Lung (tissue), 12 donors: Measurements from ENCODE around the gene MCF2. TPM values are rescaled to one million over a fixed set of nuclear protein-coding genes. Genes with fewer than 3 reads are reported as not detected.

Experiments used
- ATAC-seq: fragments of 200-7000 bp; cut with Tn5 transposase; one replicate; pipeline ENCODE4 v1.9.1; 2020; ENCODE audit warnings: moderate number of reproducible peaks; ENCODE audit not compliant: insufficient read depth, low FRiP score
- DNase-seq, 3 donors: peaks; one replicate each; pipeline ENCODE4 v3.0.0-alpha.2; 2013 to 2017
- H3K27ac ChIP-seq, 2 donors: one replicate each; pipeline ENCODE4 v1.5.1; 2013; ENCODE audit warnings: mild to moderate bottlenecking in 2 of 2, moderate library complexity in 2 of 2, control low read depth in 1 of 2, inconsistent platforms in 1 of 2, low read depth in 1 of 2, low read length in 1 of 2
- H3K27me3 ChIP-seq, 3 donors: one replicate each; pipeline ENCODE4 v1.5.1; 2013; ENCODE audit warnings: low read length in 2 of 3; ENCODE audit not compliant: control insufficient read depth in 3 of 3, insufficient read depth in 3 of 3
- H3K36me3 ChIP-seq, 4 donors: one replicate each; pipeline ENCODE4 v1.5.1; 2013; ENCODE audit warnings: low read length in 4 of 4, mild to moderate bottlenecking in 1 of 4, moderate library complexity in 1 of 4; ENCODE audit not compliant: control insufficient read depth in 4 of 4, insufficient read depth in 4 of 4
- H3K4me1 ChIP-seq, 5 donors: one replicate each; pipeline ENCODE4 v1.5.1; 2013; ENCODE audit warnings: low read length in 5 of 5, mild to moderate bottlenecking in 2 of 5, moderate library complexity in 1 of 5; ENCODE audit not compliant: control insufficient read depth in 5 of 5, insufficient read depth in 5 of 5
- H3K4me3 ChIP-seq: one replicate; pipeline ENCODE4 v1.5.1; 2013; ENCODE audit warnings: mild to moderate bottlenecking, control low read depth, moderate library complexity
- H3K9ac ChIP-seq, 2 donors: one replicate each; pipeline ENCODE4 v1.5.1; 2013; ENCODE audit warnings: low read length in 2 of 2, control low read depth in 1 of 2; ENCODE audit not compliant: insufficient read depth in 1 of 2
- H3K9me3 ChIP-seq, 4 donors: one replicate each; pipeline ENCODE4 v1.5.1; 2013; ENCODE audit warnings: low read length in 3 of 4, mild to moderate bottlenecking in 1 of 4, moderate library complexity in 1 of 4; ENCODE audit not compliant: control insufficient read depth in 4 of 4, insufficient read depth in 3 of 4
- WGBS, 2 donors: extraction: QIAGEN DNeasy Blood & Tissue Kit; methylation state at CpG; one replicate each; pipeline ENCODE4 v1.1.7; 2013; 5-methylcytosine and 5-hydroxymethylcytosine counted together
- polyA plus RNA-seq, 2 donors: library from polyadenylated mRNA; stranded (reverse); fragments of 200-250 nt; gene quantifications; one replicate each; pipeline ENCODE4 v1.2.1, GENCODE V29; 2013
- total RNA-seq, 2 donors: library from RNA; depleted of rRNA in 1 of 2; stranded (reverse); fragments of >200 nt in 1 of 2; gene quantifications; one replicate each; pipeline ENCODE4 v1.2.1, GENCODE V29; 2014 to 2021
- TF ChIP-seq, protein P1 (sequence below): IDR thresholded peaks from 2 replicates; pipeline ENCODE4 v1.5.1; 2012; ENCODE audit warnings: mild to moderate bottlenecking; ENCODE audit errors: control extremely low read depth, extremely low read depth
- donor health status: control.
- donor health status: control.
- donor health status: Bipolar disorder and iron deficiency.
- donor health status: healthy.
- donor health status: DM: yes; HTN: yes; CAD: no.

Gene MCF2
- total and polyA plus RNA-seq, 4 donors, result 0.10 to 0.37 (median 0.14) TPM

- no peaks in the 10 kb centered on the region for H3K9me3 ChIP-seq
- peaks cover 0 to 13% (median 10%) of the 10 kb centered on the region in 3 donors for H3K27me3 ChIP-seq
- H3K4me3 ChIP-seq, result no peak overlapping the region
- no peaks in the 10 kb centered on the region for H3K36me3 ChIP-seq
- H3K27ac ChIP-seq, result no peak overlapping the region
- TF ChIP-seq, protein P1, sequence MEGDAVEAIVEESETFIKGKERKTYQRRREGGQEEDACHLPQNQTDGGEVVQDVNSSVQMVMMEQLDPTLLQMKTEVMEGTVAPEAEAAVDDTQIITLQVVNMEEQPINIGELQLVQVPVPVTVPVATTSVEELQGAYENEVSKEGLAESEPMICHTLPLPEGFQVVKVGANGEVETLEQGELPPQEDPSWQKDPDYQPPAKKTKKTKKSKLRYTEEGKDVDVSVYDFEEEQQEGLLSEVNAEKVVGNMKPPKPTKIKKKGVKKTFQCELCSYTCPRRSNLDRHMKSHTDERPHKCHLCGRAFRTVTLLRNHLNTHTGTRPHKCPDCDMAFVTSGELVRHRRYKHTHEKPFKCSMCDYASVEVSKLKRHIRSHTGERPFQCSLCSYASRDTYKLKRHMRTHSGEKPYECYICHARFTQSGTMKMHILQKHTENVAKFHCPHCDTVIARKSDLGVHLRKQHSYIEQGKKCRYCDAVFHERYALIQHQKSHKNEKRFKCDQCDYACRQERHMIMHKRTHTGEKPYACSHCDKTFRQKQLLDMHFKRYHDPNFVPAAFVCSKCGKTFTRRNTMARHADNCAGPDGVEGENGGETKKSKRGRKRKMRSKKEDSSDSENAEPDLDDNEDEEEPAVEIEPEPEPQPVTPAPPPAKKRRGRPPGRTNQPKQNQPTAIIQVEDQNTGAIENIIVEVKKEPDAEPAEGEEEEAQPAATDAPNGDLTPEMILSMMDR, result no peak
- DNase-seq (no peak), ATAC-seq (no peak)
- no peak overlapping the region for H3K9ac ChIP-seq
- no peaks in the 10 kb centered on the region for H3K4me1 ChIP-seq
- 60 to 62% methylated on average over 22 to 26 of the region's 26 CpGs for WGBS, 2 donors
Observed at GRCh38 chrX:139554991-139555675, 152.8 kb downstream of the MCF2 start.

DNA sequence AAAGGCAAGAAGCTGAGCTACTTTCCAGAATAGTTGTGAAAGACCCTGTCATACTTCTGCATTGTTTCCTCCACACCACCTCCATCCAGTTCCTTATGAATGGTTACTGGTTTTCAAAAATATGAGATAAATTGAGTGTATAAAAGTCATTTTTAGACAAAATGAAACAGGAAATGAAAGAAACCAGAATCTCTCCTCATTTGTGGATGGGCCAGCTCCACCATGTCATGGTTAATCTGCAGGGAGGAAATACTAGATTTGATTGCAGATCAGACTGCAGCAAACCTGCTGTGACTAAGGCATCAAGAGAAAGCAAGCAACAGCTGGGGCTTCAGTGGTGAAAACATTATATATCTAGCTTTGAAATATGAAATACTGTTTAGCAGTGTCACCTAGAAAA, 153.6 kb downstream of the MCF2 start:
- H3K9me3 ChIP-seq, result no peaks in the 10 kb centered on the region
- TF ChIP-seq, protein P1, result no peak
- H3K4me3 ChIP-seq, result no peak overlapping the region
- no peak overlapping the region for H3K9ac ChIP-seq
- H3K4me1 ChIP-seq, result no peaks in the 10 kb centered on the region
- ATAC-seq (no peak), DNase-seq (no peak)
- no peak overlapping the region for H3K27ac ChIP-seq
- H3K36me3 ChIP-seq, result no peaks in the 10 kb centered on the region
- peaks cover 0 to 13% (median 10%) of the 10 kb centered on the region in 3 donors for H3K27me3 ChIP-seq

- WGBS, 2 donors, result 63 to 75% methylated on average over 3 of the region's 3 CpGs
- Histone ChIP-seq H3K27ac (no peak overlapping the region), H3K36me3 (no peaks in the 10 kb centered on the region), H3K9ac (no peak overlapping the region), H3K4me1 (no peaks in the 10 kb centered on the region), H3K4me3 (no peak overlapping the region), H3K9me3 (no peaks in the 10 kb centered on the region), H3K27me3 (peaks cover 4 to 6% (median 5%) of the 10 kb centered on the region in 3 donors)
- DNase-seq (no peak), ATAC-seq (no peak)
- TF ChIP-seq, protein P1, result no peak
Observed at GRCh38 chrX:139544591-139544990, 163.4 kb downstream of the MCF2 start.

DNA sequence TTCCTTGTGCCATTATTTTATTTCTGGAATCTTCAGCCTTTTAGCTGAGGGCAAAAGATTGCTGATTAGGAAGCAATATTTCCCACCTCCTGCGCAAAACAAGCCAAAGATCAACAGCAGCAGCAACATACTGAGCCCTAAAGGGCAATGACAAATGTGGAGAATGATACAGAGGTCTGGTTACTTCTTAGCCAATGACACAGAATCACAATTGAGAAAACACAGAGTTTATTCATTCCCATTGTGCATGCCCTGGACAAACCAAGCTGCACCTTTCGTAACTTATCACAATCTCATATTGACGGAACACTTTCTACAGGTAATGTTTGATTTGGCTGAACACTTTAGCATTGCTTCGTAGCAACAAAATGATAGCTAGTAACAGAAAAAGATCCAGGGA, 164.0 kb downstream of the MCF2 start:
- no peak overlapping the region for H3K27ac ChIP-seq
- no peak for ATAC-seq

More for the DNA sequence above, 164.0 kb downstream of the MCF2 start:
- H3K9ac ChIP-seq, result no peak overlapping the region
- no peak for DNase-seq
- TF ChIP-seq, protein P1, result no peak
- no peak overlapping the region for H3K4me3 ChIP-seq
- H3K9me3 ChIP-seq, result no peaks in the 10 kb centered on the region
- no peaks in the 10 kb centered on the region for H3K36me3 ChIP-seq
- 78 to 85% methylated on average over 4 of the region's 4 CpGs for WGBS, 2 donors
- peaks cover 4 to 6% (median 5%) of the 10 kb centered on the region in 3 donors for H3K27me3 ChIP-seq
- H3K4me1 ChIP-seq, result no peaks in the 10 kb centered on the region
